SU-DHL-6 (cell line): ENCODE measurements around the gene UBTF.

ENCODE experiments used
- EZH2phosphoT487 ChIP-seq: fragments of 200-600 bp; sonication (generic), shearing (Covaris generic); conservative IDR thresholded peaks from 2 replicates; pipeline ENCODE4 v1.6.1; 2018; ENCODE audit warnings: mild to moderate bottlenecking, antibody characterized with exemption, low read length, moderate library complexity, mixed read lengths
- TF ChIP-seq, protein P1 (sequence below): fragments of 200-600 bp; sonication (generic); IDR thresholded peaks from one replicate; pipeline ENCODE4 v1.5.1; 2017; ENCODE audit warnings: antibody characterized with exemption, mild to moderate bottlenecking, low read length, moderate library complexity; ENCODE audit not compliant: insufficient read depth, poor library complexity, severe bottlenecking

DNA sequence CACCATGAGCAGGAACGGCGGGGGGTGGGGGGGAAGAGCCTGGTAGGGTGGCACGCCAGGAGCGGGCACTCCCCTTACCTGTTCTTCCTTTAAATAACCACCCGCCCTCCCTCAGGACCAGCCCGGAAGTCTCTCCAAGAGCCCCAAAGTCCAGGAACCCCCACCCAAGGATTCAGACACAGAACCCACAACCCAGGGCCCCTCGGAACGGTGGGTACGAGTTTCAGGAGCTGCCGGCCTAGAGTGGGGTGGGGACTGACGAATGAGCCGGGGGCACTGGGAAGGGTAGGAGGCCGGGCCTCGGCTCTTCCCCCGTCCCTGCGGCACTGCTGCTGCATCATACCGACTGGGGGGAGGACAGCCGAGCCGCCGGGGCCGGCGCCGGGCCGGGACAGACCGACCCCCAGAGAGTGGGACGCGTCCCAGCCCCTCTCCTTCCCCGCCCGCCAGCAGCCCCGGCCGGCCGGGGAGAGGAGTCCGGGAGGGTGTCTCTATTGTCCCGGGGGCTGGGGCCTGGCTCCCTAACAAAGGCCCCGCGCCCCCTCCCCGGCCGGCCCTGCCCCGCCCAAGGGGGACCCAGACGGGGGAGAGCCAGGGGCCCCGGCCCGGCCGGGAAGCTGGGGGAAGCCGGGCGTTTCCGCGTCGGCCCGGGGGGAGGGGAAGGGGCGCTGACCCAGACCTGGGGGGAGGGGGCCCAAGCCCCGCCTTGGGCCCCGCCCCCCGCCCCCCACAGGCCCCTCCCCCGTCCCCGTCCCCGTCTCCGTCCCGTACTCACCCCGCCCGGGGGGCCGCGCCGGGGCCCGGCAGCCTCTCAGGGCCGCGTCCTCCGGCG, 20.5 kb downstream of the UBTF start:
- TF ChIP-seq, protein P1, sequence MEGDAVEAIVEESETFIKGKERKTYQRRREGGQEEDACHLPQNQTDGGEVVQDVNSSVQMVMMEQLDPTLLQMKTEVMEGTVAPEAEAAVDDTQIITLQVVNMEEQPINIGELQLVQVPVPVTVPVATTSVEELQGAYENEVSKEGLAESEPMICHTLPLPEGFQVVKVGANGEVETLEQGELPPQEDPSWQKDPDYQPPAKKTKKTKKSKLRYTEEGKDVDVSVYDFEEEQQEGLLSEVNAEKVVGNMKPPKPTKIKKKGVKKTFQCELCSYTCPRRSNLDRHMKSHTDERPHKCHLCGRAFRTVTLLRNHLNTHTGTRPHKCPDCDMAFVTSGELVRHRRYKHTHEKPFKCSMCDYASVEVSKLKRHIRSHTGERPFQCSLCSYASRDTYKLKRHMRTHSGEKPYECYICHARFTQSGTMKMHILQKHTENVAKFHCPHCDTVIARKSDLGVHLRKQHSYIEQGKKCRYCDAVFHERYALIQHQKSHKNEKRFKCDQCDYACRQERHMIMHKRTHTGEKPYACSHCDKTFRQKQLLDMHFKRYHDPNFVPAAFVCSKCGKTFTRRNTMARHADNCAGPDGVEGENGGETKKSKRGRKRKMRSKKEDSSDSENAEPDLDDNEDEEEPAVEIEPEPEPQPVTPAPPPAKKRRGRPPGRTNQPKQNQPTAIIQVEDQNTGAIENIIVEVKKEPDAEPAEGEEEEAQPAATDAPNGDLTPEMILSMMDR = no peak
- TF ChIP-seq EZH2phosphoT487 = no peak
